ENCODE results near the gene ACCS. TPM values are rescaled to one million over a fixed set of nuclear protein-coding genes. Genes with fewer than 3 reads are reported as not detected.

Gene ACCS
- total and polyA plus RNA-seq, 9 of the 15 experiments (the other 6 are each of a cell fraction or from before 2014, with no cell fraction given) = 4.2 to 25.9 (median 16.3) TPM

- TF ChIP-seq TSHZ1 (CRISPR knock-in tag; IDR thresholded peaks at IDR 0.05) (no peak), ETS2 (tag; IDR thresholded peaks at IDR 0.05; ENCODE audit: borderline replicate concordance, poor library complexity, severe bottlenecking) (no peak), TRIM28 (IDR thresholded peaks at IDR 0.05) (no peak; the same call in 1 of the 2 replicates), RBFOX2 (IDR thresholded peaks at IDR 0.05; ENCODE audit: low read depth, low read length) (peak; percentile 92), TARDBP (IDR thresholded peaks at IDR 0.05) (0 out of 2 replicates have a peak, but pooled peaks have one; percentile 53), ZNF23 (CRISPR knock-in tag; IDR thresholded peaks at IDR 0.05) (no peak), HNRNPLL (IDR thresholded peaks at IDR 0.05; ENCODE audit: low read depth, low read length, poor library complexity, severe bottlenecking) (peak; percentile 66), SIN3A (IDR thresholded peaks at IDR 0.05; ENCODE audit: borderline replicate concordance in 2 of 2, control insufficient read depth in 1 of 2, low read depth in 2 of 2, low read length in 2 of 2) (peak; percentile 51 to 76; a peak in 1 of 4 replicates), KAT2B (IDR thresholded peaks at IDR 0.05; ENCODE audit: low read depth, low read length) (no peak), PYGO2 (tag; IDR thresholded peaks at IDR 0.05) (no peak), HLTF (IDR thresholded peaks at IDR 0.05) (peak; percentile 65; the same call in 1 of the 2 replicates), CBFB (CRISPR knock-in tag; IDR thresholded peaks at IDR 0.05) (no peak; the same call in 1 of the 2 replicates), ZNF766 (CRISPR knock-in tag; conservative IDR thresholded peaks at IDR 0.05) (no peak; the same call in 1 of the 2 replicates), ZNF174 (CRISPR knock-in tag; IDR thresholded peaks at IDR 0.05) (no peak), MEF2A (IDR thresholded peaks at IDR 0.05; ENCODE audit: control insufficient read depth, low read depth, low read length) (no peak), LEF1 (IDR thresholded peaks at IDR 0.05) (no peak), MCM3 (IDR thresholded peaks at IDR 0.05) (no peak), ILF3 (IDR thresholded peaks at IDR 0.05; ENCODE audit: borderline replicate concordance) (no peak), FOS (IDR thresholded peaks at IDR 0.05; ENCODE audit: extremely low read depth, insufficient read length) (no peak)
- TF ChIP-seq, protein P1, sequence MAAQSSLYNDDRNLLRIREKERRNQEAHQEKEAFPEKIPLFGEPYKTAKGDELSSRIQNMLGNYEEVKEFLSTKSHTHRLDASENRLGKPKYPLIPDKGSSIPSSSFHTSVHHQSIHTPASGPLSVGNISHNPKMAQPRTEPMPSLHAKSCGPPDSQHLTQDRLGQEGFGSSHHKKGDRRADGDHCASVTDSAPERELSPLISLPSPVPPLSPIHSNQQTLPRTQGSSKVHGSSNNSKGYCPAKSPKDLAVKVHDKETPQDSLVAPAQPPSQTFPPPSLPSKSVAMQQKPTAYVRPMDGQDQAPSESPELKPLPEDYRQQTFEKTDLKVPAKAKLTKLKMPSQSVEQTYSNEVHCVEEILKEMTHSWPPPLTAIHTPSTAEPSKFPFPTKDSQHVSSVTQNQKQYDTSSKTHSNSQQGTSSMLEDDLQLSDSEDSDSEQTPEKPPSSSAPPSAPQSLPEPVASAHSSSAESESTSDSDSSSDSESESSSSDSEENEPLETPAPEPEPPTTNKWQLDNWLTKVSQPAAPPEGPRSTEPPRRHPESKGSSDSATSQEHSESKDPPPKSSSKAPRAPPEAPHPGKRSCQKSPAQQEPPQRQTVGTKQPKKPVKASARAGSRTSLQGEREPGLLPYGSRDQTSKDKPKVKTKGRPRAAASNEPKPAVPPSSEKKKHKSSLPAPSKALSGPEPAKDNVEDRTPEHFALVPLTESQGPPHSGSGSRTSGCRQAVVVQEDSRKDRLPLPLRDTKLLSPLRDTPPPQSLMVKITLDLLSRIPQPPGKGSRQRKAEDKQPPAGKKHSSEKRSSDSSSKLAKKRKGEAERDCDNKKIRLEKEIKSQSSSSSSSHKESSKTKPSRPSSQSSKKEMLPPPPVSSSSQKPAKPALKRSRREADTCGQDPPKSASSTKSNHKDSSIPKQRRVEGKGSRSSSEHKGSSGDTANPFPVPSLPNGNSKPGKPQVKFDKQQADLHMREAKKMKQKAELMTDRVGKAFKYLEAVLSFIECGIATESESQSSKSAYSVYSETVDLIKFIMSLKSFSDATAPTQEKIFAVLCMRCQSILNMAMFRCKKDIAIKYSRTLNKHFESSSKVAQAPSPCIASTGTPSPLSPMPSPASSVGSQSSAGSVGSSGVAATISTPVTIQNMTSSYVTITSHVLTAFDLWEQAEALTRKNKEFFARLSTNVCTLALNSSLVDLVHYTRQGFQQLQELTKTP (IDR thresholded peaks at IDR 0.05; ENCODE audit: low read depth in 1 of 2, partially characterized antibody in 2 of 2) = no peak
- TF ChIP-seq, protein P2, sequence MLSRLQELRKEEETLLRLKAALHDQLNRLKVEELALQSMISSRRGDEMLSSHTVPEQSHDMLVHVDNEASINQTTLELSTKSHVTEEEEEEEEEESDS (CRISPR knock-in tag; IDR thresholded peaks at IDR 0.05) = no peak
Measured at GRCh38 chr11:44065841-44066731, at the start of gene ACCS (continued).
